Panc1 (cell line): ENCODE results near the gene LRP5. TPM values are rescaled to one million over a fixed set of nuclear protein-coding genes. Genes with fewer than 3 reads are reported as not detected.

ENCODE experiments used
- ATAC-seq: fragments of 200-7000 bp; cut with Tn5 transposase; 2 replicates; pipeline ENCODE4 v1.9.1; 2020; ENCODE audit warnings: mild to moderate bottlenecking, moderate library complexity
- BruUV-seq: library from RNA; stranded (reverse); fragments of 400-500 nt; replicated peaks from 2 replicates; lab custom pipeline; 2021; lab: Mats Ljungman, UMichigan
- CTCF ChIA-PET: fragments of 300-600 bp; sonication (Branson Sonifier 250); formaldehyde crosslinking; loops from one replicate; lab custom pipeline; 2022; ENCODE audit warnings: antibody characterized with exemption; lab: Charles Lee
- POLR2A ChIA-PET: fragments of 300-600 bp; sonication (Branson Sonifier 250); formaldehyde crosslinking; loops from one replicate; lab custom pipeline; 2022; ENCODE audit warnings: antibody characterized with exemption; lab: Charles Lee
- DNase-seq: peaks from one replicate; pipeline ENCODE4 v3.0.0-alpha.2; 2010; ENCODE audit warnings: low read depth, low spot score
- H3K27ac ChIP-seq: 2 replicates; pipeline ENCODE4 v1.5.1; 2011; ENCODE audit warnings: mild to moderate bottlenecking, low read length, inconsistent platforms
- H3K27me3 ChIP-seq: fragments of 200-500 bp; sonication (Bioruptor generic); 2 replicates; pipeline ENCODE4 v1.6.0; 2014; ENCODE audit warnings: low read length, inconsistent platforms; ENCODE audit not compliant: control insufficient read depth, insufficient read depth
- H3K36me3 ChIP-seq: fragments of 200-500 bp; sonication (Bioruptor generic); 2 replicates; pipeline ENCODE4 v1.5.1; 2014; ENCODE audit warnings: inconsistent platforms, mild to moderate bottlenecking, low read length, moderate library complexity; ENCODE audit not compliant: control insufficient read depth, insufficient read depth
- H3K4me1 ChIP-seq: 2 replicates; pipeline ENCODE4 v1.5.1; 2011; ENCODE audit warnings: inconsistent platforms, mild to moderate bottlenecking, low read length, moderate library complexity; ENCODE audit not compliant: control insufficient read depth, insufficient read depth
- H3K4me3 ChIP-seq, 2 experiments: 2 replicates each; pipeline ENCODE4 v1.5.1; 2011 to 2012; ENCODE audit warnings: low read depth in 2 of 2, low read length in 2 of 2, mild to moderate bottlenecking in 2 of 2, inconsistent platforms in 1 of 2, moderate library complexity in 1 of 2
- H3K9me3 ChIP-seq: fragments of 200-500 bp; sonication (Bioruptor generic); 2 replicates; pipeline ENCODE4 v1.5.1; 2014; ENCODE audit warnings: low read depth, mild to moderate bottlenecking, inconsistent platforms, low read length, moderate library complexity; ENCODE audit not compliant: control insufficient read depth, insufficient read depth
- POLR2AphosphoS5 ChIP-seq: IDR thresholded peaks from 2 replicates; pipeline ENCODE4 v1.6.1; 2012; ENCODE audit warnings: mild to moderate bottlenecking, low read depth, low read length, moderate library complexity
- SIN3A ChIP-seq: IDR thresholded peaks from 2 replicates; pipeline ENCODE4 v1.6.1; 2012; ENCODE audit warnings: low read depth, mild to moderate bottlenecking, low read length, moderate library complexity, borderline replicate concordance; ENCODE audit not compliant: insufficient read depth
- TCF7L2 ChIP-seq: IDR thresholded peaks from 2 replicates; pipeline ENCODE4 v1.6.1; 2011; ENCODE audit warnings: mild to moderate bottlenecking, low read depth, low read length, inconsistent platforms
- in situ Hi-C: cut with HindIII; loops from 2 replicates; pipeline ENCODE4 v1.10.0; 2016; ENCODE audit warnings: low sequenced_read_pairs, low pct_unique_long_range_greater_than_20kb
- intact Hi-C: fragments of 100-400 bp; cut with micrococcal nuclease; formaldehyde crosslinking; loops from one replicate; pipeline ENCODE4 v1.10.0; 2022; ENCODE audit not compliant: unreplicated experiment
- total RNA-seq: library from RNA; stranded (reverse); gene quantifications from one replicate; pipeline ENCODE4 v1.2.1, GENCODE V29; 2021; ENCODE audit not compliant: unreplicated experiment
- TF ChIP-seq, protein P1 (sequence below), 2 experiments: IDR thresholded peaks; 2 replicates each; pipeline ENCODE4 v1.6.1; 2011 to 2012; ENCODE audit warnings: low read depth in 2 of 2, control low read depth in 1 of 2, low read length in 1 of 2, mild to moderate bottlenecking in 1 of 2, moderate library complexity in 1 of 2; ENCODE audit not compliant: insufficient read depth in 1 of 2
- TF ChIP-seq, protein P2 (sequence below): fragments of 450-650 bp; IDR thresholded peaks from 2 replicates; pipeline ENCODE4 v1.5.1; 2017; ENCODE audit warnings: mild to moderate bottlenecking

Gene LRP5
- total RNA-seq, 1 experiment from 2014 or later, result 171 TPM

DNA sequence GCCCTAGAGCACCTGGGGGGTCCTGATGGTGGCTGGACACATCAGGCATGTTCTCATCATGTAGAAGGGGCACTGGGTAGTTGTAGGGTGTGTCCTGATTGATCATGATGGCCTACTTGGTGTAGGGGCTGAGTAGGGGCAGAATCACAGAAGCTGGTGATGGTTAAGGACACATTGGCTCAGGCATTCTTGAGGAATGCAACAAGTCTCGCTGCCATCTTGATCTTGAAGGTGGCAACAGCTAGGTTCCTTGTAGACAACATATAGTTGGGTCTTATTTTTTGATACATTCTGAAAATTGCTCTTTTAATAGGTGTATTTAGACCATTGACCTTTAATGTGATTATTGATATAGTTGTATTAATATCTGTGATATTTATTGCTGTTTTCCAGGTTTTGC lies 176.2 kb downstream of the LRP5 start:
- no peak overlapping the region for H3K27ac ChIP-seq
- no peak overlapping the region for H3K4me3 ChIP-seq
- intact Hi-C loops, result no loop called here
- H3K36me3 ChIP-seq, result no peaks in the 10 kb centered on the region
- ATAC-seq (no peak), DNase-seq (no peak)
- H3K27me3 ChIP-seq, result no peaks in the 10 kb centered on the region
- in situ Hi-C loops, result no loop called here
- TF ChIP-seq SIN3A (no peak), POLR2AphosphoS5 (no peak), TCF7L2 (no peak)
- TF ChIP-seq, protein P1, sequence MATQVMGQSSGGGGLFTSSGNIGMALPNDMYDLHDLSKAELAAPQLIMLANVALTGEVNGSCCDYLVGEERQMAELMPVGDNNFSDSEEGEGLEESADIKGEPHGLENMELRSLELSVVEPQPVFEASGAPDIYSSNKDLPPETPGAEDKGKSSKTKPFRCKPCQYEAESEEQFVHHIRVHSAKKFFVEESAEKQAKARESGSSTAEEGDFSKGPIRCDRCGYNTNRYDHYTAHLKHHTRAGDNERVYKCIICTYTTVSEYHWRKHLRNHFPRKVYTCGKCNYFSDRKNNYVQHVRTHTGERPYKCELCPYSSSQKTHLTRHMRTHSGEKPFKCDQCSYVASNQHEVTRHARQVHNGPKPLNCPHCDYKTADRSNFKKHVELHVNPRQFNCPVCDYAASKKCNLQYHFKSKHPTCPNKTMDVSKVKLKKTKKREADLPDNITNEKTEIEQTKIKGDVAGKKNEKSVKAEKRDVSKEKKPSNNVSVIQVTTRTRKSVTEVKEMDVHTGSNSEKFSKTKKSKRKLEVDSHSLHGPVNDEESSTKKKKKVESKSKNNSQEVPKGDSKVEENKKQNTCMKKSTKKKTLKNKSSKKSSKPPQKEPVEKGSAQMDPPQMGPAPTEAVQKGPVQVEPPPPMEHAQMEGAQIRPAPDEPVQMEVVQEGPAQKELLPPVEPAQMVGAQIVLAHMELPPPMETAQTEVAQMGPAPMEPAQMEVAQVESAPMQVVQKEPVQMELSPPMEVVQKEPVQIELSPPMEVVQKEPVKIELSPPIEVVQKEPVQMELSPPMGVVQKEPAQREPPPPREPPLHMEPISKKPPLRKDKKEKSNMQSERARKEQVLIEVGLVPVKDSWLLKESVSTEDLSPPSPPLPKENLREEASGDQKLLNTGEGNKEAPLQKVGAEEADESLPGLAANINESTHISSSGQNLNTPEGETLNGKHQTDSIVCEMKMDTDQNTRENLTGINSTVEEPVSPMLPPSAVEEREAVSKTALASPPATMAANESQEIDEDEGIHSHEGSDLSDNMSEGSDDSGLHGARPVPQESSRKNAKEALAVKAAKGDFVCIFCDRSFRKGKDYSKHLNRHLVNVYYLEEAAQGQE (IDR thresholded peaks at IDR 0.05; ENCODE audit: insufficient read depth in 1 of 2, low read depth in 2 of 2, low read length in 1 of 2), result no peak
- TF ChIP-seq, protein P2, sequence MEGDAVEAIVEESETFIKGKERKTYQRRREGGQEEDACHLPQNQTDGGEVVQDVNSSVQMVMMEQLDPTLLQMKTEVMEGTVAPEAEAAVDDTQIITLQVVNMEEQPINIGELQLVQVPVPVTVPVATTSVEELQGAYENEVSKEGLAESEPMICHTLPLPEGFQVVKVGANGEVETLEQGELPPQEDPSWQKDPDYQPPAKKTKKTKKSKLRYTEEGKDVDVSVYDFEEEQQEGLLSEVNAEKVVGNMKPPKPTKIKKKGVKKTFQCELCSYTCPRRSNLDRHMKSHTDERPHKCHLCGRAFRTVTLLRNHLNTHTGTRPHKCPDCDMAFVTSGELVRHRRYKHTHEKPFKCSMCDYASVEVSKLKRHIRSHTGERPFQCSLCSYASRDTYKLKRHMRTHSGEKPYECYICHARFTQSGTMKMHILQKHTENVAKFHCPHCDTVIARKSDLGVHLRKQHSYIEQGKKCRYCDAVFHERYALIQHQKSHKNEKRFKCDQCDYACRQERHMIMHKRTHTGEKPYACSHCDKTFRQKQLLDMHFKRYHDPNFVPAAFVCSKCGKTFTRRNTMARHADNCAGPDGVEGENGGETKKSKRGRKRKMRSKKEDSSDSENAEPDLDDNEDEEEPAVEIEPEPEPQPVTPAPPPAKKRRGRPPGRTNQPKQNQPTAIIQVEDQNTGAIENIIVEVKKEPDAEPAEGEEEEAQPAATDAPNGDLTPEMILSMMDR, result no peak
- no TSS peak for BruUV-seq
- ChIA-PET CTCF (interaction anchor here (0.7 to 1.0 kb wide), 2 partner anchors 12 to 95 kb away, joined by 3 to 4 read pairs; no protein-coding TSS in a partner anchor), POLR2A (interaction anchor here (0.7 kb wide), 1 partner anchor 189 kb away, joined by 6 read pairs; no protein-coding TSS in a partner anchor)
- H3K4me1 ChIP-seq, result no peaks in the 10 kb centered on the region
- H3K9me3 ChIP-seq, result no peaks in the 10 kb centered on the region

DNA sequence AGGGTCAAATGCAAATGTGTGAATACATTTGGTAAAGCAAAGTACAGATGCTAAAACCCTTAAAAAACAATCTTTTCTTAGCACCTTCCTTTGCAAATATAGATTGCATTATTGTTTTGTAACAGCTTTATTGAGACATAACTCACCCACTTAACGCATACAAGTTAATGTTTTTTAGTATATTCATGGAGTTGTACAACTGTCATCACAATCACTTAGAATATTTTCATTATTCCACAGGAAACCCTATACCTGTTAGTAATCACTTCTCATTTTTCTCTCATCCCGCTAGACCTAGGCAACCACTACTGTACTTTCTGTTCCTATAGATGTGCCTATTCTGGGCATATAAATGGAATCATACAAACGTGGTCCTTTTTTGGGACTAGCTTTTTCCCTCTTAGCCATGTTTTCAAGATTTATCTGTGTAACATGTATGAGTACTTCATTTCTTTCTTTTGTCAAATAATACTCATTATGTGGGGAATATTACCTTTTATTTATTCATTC lies 182.9 kb downstream of the LRP5 start:
- intact Hi-C loops (no loop called here), in situ Hi-C loops (no loop called here)
- BruUV-seq, result no TSS peak
- TF ChIP-seq TCF7L2 (no peak), SIN3A (no peak), POLR2AphosphoS5 (no peak)
- TF ChIP-seq, protein P2, result no peak
- TF ChIP-seq, protein P1 (IDR thresholded peaks at IDR 0.05; ENCODE audit: insufficient read depth in 1 of 2, low read depth in 2 of 2, low read length in 1 of 2), result no peak
- Histone ChIP-seq H3K9me3 (no peaks in the 10 kb centered on the region), H3K4me3 (no peak overlapping the region), H3K36me3 (no peaks in the 10 kb centered on the region), H3K27me3 (no peaks in the 10 kb centered on the region), H3K4me1 (peaks cover 10% of the 10 kb centered on the region), H3K27ac (no peak overlapping the region)
- ATAC-seq, result no peak
- DNase-seq, result no peak
- ChIA-PET POLR2A (interaction anchor here (0.7 kb wide), 1 partner anchor 80 kb away, joined by 4 read pairs; no protein-coding TSS in a partner anchor), CTCF (no interaction called here)
